ENCODE results near the gene NCKAP5.

NCKAP5 gene

DNA sequence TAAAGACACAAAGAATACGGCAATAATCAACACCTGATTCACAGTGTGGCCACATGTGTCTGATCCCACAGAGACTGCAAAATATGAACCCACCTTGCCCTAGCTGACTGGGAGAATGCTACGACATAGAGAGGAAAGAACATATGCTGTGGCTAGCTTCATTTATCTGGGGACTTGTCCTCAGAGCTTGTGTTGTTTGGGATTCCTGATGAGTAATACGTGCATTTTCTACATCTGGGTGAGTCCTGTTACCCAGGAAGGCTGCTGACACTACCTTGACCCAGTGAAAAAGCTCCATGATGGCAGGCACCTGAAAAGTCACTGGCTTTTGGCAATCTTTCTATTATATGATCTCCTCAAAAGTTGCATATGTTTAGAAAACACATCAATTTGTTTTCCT, 470.6 kb downstream of the NCKAP5 start:
- ChIA-PET POLR2A (no interaction called here), CTCF (no interaction called here)
- DNase-seq (ENCODE audit: low read depth, low spot score), result no peak
- TF ChIP-seq, protein P1, sequence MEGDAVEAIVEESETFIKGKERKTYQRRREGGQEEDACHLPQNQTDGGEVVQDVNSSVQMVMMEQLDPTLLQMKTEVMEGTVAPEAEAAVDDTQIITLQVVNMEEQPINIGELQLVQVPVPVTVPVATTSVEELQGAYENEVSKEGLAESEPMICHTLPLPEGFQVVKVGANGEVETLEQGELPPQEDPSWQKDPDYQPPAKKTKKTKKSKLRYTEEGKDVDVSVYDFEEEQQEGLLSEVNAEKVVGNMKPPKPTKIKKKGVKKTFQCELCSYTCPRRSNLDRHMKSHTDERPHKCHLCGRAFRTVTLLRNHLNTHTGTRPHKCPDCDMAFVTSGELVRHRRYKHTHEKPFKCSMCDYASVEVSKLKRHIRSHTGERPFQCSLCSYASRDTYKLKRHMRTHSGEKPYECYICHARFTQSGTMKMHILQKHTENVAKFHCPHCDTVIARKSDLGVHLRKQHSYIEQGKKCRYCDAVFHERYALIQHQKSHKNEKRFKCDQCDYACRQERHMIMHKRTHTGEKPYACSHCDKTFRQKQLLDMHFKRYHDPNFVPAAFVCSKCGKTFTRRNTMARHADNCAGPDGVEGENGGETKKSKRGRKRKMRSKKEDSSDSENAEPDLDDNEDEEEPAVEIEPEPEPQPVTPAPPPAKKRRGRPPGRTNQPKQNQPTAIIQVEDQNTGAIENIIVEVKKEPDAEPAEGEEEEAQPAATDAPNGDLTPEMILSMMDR (IDR thresholded peaks at IDR 0.05; ENCODE audit: insufficient read depth, low read length, missing control alignments), result no peak
- H3K4me3 ChIP-seq (ENCODE audit: low read depth, low read length), result peak overlapping the region; percentile 13; the same call in 1 of the 2 replicates

DNA sequence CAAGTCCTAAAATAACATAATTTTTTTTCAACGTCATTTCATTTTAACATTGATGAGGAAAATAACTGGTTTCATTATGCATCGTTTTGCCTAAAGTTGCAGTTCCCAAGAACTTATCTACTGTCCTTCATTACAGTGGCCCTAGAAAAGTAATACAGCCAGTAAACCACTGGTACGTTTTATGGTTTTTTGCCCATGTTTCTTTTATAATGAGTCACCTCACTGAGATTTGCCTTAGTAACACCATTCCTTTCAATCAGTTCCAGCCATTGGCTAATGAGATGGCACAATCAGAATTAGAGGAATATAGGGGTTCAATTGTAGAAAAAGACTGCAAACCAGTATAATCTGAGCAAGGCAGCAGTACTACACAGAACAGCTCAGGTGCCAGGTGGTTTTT, 475.7 kb downstream of the NCKAP5 start:
- DNase-seq (ENCODE audit: low read depth, low spot score), result no peak
- ChIA-PET CTCF (no interaction called here), POLR2A (no interaction called here)
- H3K4me3 ChIP-seq (ENCODE audit: low read depth, low read length), result no peak overlapping the region
- TF ChIP-seq, protein P1 (IDR thresholded peaks at IDR 0.05; ENCODE audit: insufficient read depth, low read length, missing control alignments), result no peak

DNA sequence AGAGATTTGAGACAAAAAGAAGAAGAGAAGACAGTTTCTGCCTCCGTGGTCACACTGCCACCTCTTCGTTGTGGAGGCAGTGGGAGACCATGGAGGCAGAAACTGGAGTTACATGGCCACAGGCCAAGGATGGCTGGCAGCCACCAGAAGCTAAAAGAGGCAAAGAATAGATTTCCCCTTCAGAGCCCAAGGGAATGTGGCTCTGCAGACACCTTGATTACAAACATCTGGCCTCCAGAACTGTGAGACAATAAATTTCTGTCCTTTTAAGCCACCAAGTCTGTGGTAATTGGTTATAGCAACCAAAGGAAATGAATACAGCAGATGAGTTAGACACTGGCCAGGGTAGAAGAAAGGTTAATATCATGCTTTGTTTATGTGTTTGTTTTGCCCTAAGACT, 477.9 kb downstream of the NCKAP5 start:
- POLR2A ChIA-PET, result no interaction called here
- no peak overlapping the region for H3K4me3 ChIP-seq (ENCODE audit: low read depth, low read length)
- DNase-seq (ENCODE audit: low read depth, low spot score), result no peak
- CTCF ChIA-PET, result interaction anchor here (0.7 kb wide), 1 partner anchor 13 kb away, joined by 3 read pairs; no protein-coding TSS in a partner anchor
- TF ChIP-seq, protein P1 (IDR thresholded peaks at IDR 0.05; ENCODE audit: insufficient read depth, low read length, missing control alignments), result no peak

DNA sequence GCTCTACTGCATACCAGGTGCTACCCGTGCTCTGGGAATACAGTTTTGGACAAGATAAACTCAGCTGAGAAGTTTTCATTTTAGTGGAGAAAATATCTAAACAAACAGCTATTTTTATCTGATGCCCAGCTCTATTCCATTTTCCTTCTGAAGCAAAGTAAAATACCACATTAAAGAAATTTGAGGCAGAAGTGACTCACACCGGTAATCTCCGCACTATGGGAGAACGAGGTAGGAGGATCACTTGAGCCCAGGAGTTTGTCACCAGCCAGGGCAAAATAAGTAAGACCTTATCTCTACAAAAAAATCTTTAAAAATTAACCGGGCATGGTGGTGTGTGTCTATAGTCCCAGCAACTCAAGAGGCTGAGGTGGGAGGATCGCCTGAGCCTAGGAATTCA, 482.1 kb downstream of the NCKAP5 start:
- no peak for DNase-seq (ENCODE audit: low read depth, low spot score)
- ChIA-PET POLR2A (no interaction called here), CTCF (no interaction called here)
- no peak overlapping the region for H3K4me3 ChIP-seq (ENCODE audit: low read depth, low read length)
- TF ChIP-seq, protein P1 (IDR thresholded peaks at IDR 0.05; ENCODE audit: insufficient read depth, low read length, missing control alignments), result no peak

DNA sequence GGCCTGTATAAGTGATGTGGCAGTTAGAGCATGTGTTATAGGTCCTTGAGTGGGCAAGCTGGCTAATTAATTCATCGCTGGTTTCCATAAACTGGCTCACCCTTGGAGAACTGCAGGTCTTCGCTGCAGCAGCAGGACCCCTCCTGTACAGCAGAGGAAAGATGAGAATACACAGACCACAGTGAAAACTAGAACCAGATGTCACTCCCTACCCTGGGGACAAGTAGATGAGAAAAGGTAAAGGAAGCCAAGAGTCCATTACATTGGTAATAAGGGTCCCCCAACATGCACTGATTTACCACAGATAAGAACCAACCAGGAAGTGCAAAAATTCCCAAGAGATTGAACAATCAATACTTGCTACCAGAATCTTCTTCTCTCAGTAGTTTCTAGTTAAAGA, 482.6 kb downstream of the NCKAP5 start:
- POLR2A ChIA-PET, result no interaction called here
- H3K4me3 ChIP-seq (ENCODE audit: low read depth, low read length), result no peak overlapping the region
- DNase-seq (ENCODE audit: low read depth, low spot score), result no peak
- TF ChIP-seq, protein P1 (IDR thresholded peaks at IDR 0.05; ENCODE audit: insufficient read depth, low read length, missing control alignments), result no peak
- CTCF ChIA-PET, result no interaction called here

DNA sequence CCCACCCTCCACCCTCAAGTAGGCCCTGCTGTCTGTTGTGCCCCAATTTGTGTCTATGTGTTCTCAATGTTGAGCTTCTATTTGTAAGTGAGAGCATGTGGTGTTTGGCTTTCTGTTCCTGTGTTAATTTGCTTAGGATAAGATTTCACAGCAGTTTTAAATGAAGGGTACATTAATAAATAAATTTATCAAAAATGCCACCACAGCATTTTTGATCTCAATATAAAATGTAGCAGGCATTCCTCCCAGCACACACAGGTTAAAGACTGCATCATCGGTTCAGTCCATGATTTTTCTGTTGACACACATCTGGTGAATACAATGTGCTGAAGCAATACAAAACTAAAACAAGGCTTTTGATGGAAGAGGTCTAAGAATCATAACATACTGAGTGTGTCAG, 486.2 kb downstream of the NCKAP5 start:
- no peak overlapping the region for H3K4me3 ChIP-seq (ENCODE audit: low read depth, low read length)
- DNase-seq (ENCODE audit: low read depth, low spot score), result no peak
- POLR2A ChIA-PET, result no interaction called here
- TF ChIP-seq, protein P1 (IDR thresholded peaks at IDR 0.05; ENCODE audit: insufficient read depth, low read length, missing control alignments), result no peak
- CTCF ChIA-PET, result no interaction called here

All from AG04449 (cell line).